GM12878 (cell line): ENCODE results near the gene FFAR4.

Source experiments
- EZH2 ChIP-seq: IDR thresholded peaks from 2 replicates; pipeline ENCODE4 v1.6.1; 2012; ENCODE audit warnings: low read depth, mild to moderate bottlenecking, control low read depth, inconsistent platforms, low read length, borderline replicate concordance; ENCODE audit not compliant: control insufficient read depth
- MEF2B ChIP-seq: fragments of 450-650 bp; IDR thresholded peaks from 2 replicates; pipeline ENCODE4 v1.6.1; 2018; ENCODE audit warnings: mild to moderate bottlenecking, moderate library complexity; ENCODE audit not compliant: partially characterized antibody, poor library complexity, severe bottlenecking
- STAT3 ChIP-seq: IDR thresholded peaks from 2 replicates; pipeline ENCODE4 v1.6.1; 2011; ENCODE audit warnings: low read depth, low read length, improper control_type of control experiment
- SUZ12 ChIP-seq: fragments of 200-600 bp; sonication (generic); IDR thresholded peaks from one replicate; pipeline ENCODE4 v1.6.1; 2018; ENCODE audit warnings: antibody characterized with exemption, mild to moderate bottlenecking; ENCODE audit not compliant: unreplicated experiment
- TCF3 ChIP-seq: IDR thresholded peaks from 2 replicates; pipeline ENCODE4 v1.6.1; 2012; ENCODE audit warnings: low read depth, mild to moderate bottlenecking, low read length, borderline replicate concordance; ENCODE audit not compliant: insufficient read depth
- TF ChIP-seq, protein P1 (sequence below): fragments of 450-650 bp; IDR thresholded peaks from 2 replicates; pipeline ENCODE4 v1.6.1; 2014; ENCODE audit warnings: mild to moderate bottlenecking
- TF ChIP-seq, protein P2 (sequence below), 3 experiments: IDR thresholded peaks in 2 of 3; conservative IDR thresholded peaks in 1 of 3; 2 replicates each; pipeline ENCODE4 v1.5.1; 2011; ENCODE audit warnings: low read depth in 3 of 3, low read length in 3 of 3, mild to moderate bottlenecking in 3 of 3, control low read depth in 2 of 3, moderate library complexity in 2 of 3, inconsistent platforms in 1 of 3, mixed read lengths in 1 of 3; ENCODE audit not compliant: control insufficient read depth in 2 of 3, insufficient read depth in 1 of 3; ENCODE audit errors: extremely low read depth in 1 of 3

DNA sequence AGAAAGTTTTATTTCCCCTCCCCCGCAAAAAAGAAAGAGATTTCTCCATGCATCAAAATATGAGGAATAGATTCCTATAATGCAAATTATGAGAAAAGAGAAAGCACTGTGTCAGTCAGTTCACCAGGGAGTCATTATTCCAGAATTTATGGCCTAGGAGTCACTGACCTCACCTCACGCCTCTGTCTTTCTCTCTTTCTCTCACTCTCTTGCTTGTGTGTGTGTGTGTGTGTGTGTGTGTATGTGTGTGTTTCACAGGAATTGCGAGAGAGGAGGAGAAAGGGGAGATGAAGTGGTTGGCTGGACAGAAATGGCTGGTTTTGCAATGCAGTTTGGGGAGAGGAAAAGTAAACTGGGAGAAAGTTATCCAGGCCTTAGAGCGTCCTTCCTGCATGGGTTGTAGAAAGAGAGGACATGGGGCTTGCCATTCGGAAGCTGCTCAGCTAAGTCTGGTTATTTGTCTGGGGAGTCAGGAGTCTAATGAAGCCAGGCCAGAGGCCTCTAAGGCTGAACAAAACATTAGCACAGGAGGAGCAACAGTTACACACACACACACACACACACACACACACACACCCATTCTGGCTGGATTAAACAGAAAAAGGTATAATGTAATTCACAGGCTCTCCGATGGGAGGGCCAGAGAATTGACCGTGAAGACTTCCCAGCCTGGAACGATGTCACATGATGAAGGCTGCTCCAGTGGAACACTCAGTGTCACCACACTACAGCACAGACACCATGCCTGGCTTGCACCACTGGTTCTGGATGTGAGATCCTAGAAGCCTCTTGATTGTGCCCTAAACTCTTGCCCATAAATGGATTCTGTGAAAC lies 12.8 kb upstream of the FFAR4 start:
- TF ChIP-seq, protein P1, sequence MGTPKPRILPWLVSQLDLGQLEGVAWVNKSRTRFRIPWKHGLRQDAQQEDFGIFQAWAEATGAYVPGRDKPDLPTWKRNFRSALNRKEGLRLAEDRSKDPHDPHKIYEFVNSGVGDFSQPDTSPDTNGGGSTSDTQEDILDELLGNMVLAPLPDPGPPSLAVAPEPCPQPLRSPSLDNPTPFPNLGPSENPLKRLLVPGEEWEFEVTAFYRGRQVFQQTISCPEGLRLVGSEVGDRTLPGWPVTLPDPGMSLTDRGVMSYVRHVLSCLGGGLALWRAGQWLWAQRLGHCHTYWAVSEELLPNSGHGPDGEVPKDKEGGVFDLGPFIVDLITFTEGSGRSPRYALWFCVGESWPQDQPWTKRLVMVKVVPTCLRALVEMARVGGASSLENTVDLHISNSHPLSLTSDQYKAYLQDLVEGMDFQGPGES: no peak
- TF ChIP-seq STAT3 (no peak), SUZ12 (no peak), EZH2 (no peak), MEF2B (no peak), TCF3 (no peak)
- TF ChIP-seq, protein P2, sequence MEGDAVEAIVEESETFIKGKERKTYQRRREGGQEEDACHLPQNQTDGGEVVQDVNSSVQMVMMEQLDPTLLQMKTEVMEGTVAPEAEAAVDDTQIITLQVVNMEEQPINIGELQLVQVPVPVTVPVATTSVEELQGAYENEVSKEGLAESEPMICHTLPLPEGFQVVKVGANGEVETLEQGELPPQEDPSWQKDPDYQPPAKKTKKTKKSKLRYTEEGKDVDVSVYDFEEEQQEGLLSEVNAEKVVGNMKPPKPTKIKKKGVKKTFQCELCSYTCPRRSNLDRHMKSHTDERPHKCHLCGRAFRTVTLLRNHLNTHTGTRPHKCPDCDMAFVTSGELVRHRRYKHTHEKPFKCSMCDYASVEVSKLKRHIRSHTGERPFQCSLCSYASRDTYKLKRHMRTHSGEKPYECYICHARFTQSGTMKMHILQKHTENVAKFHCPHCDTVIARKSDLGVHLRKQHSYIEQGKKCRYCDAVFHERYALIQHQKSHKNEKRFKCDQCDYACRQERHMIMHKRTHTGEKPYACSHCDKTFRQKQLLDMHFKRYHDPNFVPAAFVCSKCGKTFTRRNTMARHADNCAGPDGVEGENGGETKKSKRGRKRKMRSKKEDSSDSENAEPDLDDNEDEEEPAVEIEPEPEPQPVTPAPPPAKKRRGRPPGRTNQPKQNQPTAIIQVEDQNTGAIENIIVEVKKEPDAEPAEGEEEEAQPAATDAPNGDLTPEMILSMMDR (IDR thresholded peaks at IDR 0.05 in 2 of 3, conservative IDR thresholded peaks at IDR 0.05 in 1 of 3; ENCODE audit: control insufficient read depth in 2 of 3, extremely low read depth in 1 of 3, insufficient read depth in 1 of 3, low read depth in 3 of 3, low read length in 3 of 3): no peak
